GM19238 (cell line): ENCODE results near the gene C3orf20.
"Not testable (repeated sequence)": the region's sequence is repeated elsewhere in the genome, so short reads cannot be mapped to it uniquely, and the experiment has no call there.

Experiments
- DNase-seq: peaks from one replicate; pipeline ENCODE4 v3.0.0; 2011; ENCODE audit warnings: low spot score; ENCODE audit not compliant: insufficient read length

C3orf20 gene

DNA sequence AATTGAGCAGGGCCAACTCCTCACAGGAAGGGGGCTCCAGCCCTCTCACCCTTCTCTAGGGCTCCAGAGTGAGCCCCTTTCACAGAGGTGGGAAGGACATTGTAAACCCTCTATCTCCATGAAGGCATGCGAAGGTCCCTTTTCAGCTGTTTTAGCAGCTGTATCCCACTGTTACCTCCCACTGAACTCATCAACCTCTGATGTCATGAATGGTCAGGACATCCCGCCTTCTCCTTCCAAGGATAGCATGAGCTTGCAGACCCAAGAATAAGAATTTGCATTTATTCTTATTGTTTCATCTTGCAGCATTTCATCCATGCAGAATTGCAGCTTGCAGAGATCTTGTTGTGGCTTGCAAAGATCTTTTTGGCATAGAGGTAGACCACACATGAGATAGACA, 119.5 kb downstream of the C3orf20 start:
- DNase-seq: no peak

DNA sequence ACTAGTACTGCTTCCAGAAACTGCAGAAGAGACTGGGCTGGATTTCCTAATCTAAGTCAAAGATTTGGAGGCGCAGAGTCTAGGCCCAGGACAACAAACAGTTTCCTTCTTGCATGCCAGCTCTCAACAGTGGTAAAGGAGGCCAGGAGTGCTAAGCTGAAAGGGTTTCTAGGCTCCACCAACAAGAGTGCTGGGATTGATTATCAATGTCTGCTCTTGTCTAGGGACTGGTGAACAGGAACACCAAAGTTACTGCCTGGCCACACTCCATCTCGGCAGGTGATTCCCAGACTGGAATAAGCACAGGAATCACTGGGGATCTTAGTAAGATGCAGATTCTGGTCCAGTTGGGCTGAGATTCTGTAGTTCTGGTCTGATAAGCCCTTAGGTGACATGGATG, 121.1 kb downstream of the C3orf20 start:
- no peak for DNase-seq

DNA sequence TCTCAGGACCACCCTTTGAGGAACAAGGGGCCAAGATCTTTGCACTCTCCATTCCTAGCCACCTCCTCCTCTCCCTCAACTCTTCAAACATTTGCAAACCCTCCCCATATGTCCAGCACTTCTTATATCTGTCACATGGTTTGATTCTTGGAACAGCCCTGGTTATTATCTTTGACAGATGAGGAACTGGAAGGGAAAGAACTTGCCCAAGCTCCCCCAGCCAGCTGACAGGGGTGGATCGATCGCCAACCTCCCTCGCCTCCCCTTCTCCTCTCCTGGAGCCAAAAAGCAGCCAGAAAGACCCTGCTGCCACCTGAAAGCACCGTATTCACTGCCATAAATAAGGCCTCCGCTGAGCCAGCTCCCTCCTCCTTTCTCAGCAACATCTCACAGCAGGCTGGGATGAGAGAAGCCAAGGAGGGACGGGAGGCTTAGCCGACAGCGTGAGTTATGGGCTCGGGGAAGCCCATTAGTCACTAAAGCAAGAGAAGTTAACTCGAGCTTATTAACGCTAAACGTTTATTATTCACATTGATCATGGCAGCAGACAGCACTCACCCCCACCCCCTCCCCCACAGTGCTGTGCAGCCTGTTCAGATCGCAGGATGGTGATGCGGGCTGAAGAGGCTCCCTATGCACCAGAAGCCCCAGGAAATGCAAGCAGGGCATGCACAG, 121.6 kb downstream of the C3orf20 start:
- no peak for DNase-seq

DNA sequence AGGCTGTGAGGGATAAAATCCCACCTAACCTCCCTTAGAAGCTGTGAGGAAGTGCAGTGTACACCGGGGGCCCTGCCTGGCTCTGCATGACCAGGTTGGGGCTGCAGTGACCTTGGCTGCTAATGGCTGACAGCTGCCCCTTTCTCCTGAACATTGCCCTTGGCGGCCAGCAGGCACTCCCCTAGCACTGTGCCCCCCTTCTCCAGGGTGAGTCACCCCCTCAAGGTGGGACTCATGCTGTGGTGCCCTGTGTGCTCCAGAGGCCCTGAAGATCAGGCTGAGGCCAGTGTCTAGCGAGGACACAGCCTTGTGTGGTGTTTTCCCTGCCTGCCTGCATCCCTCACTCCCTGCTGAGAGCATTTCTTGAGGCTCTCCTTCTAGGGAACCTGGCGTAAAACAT, 122.8 kb downstream of the C3orf20 start:
- DNase-seq: no peak

DNA sequence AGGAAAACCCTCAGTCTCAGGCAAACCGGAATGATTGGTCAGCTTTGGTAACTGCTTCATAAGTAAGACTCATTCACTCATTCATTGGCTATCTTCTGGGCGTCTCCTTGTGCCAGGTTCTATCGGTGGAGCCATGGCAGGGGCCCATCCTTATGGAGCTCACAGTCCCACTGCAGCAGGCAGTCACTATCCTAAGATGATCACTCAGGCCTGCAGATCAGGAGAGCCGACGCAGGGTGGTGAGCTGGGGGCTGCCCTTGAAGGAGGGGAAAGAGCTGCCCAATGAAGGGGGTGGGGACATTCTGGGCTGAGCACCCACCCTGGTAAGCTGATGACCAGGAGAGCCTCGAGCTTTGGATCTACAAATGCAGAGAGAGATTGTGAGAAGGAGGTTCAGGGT, 123.3 kb downstream of the C3orf20 start:
- no peak for DNase-seq

DNA sequence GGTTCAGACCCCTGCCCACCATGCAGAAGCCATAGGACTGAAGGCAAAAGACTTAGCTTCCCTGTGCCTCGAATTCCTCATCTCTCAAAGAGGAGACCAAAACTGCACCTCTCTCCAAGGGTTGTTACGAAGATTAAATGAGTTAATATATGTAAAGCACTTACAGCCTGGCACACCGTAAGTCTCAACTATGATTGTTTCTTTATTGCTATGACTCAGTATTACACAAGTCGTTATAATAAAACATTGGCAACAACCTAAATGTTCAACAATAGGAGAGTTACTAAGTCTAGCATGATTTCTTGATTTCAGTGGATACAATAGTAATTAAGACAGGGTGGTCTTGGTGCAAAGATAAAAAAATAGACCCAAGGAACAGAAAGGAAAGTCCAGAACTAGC, 124.2 kb downstream of the C3orf20 start:
- DNase-seq: no peak

DNA sequence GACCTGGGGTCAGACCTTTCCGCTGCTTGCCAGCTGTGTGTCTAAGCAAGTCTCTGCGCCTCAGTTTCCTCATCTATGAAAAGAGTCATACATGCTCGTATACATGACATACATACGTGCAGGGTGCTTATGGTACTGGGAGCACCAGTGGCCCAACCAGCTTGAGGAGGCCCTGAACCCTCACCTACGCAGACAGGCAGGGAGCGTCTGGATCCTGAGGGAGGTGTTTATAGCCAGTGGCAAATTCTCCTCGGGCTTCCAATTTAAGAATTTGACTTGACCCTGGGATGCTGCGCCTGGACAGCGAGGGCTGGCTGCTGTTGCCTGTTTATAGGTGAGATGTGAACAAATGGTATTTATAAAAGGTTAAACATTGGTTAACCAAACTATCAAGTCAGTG, 126.1 kb downstream of the C3orf20 start:
- no peak for DNase-seq

DNA sequence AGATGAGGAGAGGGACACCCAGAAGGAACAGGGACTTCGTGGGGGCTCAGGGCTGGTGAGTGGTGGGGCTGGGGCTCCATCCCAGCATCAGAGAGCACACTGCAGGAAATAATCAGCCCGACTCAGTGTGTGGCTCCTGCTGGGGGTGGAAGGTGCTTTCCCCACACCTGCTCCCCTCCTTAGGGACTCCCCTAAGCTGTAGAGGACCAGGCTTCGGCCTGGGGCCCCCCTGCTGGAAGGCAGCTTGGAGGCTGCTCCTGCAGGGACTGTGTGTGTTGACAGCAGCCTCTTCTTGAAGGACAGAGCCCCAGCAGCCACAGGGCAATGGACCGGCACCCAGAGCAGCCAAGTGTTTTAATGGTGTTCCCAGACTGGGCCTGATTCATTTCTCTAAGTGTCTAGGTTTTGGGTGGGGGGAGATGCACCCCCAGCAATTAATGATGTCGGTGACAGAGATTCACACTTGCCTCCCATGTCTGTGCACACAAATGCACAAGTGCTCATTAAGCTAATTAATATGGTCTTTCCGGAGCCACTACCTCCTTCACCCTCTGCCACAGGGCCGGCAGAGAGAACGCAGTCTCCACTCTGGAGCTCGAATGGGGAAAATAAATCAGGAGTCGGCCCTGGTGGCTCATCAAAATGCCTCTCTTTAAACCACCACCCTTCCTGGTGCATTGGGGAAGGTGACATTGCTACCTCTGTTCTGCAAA, 126.9 kb downstream of the C3orf20 start:
- no peak for DNase-seq

DNA sequence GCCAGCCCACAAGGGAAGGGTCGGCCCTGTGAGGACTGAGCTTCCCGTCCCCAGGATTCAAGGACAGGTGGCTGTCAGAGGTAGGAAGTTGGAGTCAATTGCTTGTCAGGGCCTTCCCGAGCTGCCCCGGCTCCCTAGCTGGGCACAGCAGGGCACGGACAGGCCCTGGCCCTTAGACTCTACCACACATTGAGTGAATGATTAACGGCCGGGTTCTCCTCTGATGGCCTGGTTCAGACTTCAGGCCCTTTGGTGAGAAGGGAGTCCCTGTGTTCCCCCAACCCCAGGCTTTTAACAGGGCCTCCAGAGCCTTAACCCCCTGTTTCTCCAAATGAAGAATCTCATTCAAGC, 127.4 kb downstream of the C3orf20 start:
- no peak for DNase-seq

DNA sequence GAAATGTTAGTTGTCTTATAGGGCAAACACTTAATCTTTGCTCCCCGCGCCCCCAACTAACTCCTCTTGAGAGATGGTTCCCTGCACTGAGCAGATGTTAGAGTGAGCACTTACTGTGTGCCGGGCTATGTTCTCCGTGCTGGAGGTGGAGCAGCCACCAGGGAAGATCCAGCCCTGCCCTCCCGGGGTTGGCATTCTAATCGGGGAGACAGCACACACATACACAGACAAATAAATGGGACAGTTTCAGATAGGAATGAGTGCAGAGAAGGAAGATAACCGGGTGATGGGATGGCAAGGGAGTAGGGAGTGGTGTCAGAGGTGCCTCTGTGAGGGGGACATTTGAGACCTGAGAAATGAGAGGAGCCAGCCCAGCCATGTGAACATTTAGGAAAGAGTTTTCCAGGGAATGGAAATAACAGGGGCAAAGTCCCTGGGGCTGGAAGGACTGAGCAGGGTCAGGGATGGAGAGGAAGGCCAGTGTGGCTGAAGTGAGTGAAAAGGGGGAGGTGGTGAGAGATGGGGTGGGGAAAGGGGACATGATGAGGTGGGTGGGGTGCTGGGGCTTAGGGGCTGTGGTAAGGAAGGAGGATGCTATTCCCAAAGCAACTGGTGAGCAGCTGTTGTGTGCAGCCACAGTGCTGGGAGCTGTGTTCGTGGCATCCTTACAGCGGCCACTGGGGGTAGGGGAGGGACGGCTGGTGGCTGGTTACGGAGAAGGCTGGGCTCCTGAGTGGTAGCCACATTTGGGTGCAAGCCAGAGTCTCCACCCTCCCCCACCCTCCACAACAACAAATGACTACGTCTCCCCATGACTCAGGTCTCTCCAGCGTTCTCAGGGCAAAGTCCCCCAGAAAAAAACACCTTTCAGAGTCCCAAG, 128.4 kb downstream of the C3orf20 start:
- DNase-seq: no peak

DNA sequence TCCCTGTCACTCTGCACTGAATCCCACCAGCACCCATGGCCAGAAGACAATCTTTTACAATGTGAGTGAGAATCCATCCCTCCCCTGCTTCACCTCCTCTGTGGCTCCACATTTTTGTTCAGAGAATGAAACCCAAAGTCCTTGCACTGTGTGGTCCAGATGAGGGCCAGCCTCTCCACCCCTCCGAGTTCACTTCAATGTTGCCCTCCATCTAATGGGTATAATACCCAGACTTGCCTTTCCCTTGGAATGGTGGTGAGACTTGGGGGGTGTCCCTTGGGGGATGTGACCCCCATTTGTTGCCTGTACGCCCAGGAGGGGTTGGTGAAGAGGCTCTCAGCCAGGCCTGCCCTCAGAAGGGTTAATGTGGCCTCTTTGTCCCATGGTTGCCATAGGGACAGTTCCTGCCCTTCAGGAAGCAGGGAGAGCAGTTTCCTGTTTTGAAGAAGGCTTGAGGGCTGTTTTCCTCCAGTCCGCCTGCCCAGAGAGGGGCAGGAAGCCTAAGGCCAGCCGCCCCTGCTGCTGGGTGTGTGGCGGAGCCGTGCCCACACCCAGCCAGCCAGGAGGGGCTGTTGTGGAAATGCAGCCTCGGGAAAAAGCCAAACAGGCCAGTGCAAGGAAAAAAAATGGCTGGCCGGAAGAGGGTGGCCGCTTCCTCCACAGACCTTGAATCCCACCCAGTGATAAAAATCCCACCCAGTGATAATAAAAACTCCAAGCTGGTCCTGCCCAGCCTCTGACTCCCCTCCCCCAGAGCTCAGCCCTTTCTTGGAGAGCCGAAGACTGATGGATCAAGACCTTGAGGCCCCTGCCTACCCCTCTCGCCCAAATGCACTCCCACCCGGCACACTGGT, 129.3 kb downstream of the C3orf20 start:
- no peak for DNase-seq

DNA sequence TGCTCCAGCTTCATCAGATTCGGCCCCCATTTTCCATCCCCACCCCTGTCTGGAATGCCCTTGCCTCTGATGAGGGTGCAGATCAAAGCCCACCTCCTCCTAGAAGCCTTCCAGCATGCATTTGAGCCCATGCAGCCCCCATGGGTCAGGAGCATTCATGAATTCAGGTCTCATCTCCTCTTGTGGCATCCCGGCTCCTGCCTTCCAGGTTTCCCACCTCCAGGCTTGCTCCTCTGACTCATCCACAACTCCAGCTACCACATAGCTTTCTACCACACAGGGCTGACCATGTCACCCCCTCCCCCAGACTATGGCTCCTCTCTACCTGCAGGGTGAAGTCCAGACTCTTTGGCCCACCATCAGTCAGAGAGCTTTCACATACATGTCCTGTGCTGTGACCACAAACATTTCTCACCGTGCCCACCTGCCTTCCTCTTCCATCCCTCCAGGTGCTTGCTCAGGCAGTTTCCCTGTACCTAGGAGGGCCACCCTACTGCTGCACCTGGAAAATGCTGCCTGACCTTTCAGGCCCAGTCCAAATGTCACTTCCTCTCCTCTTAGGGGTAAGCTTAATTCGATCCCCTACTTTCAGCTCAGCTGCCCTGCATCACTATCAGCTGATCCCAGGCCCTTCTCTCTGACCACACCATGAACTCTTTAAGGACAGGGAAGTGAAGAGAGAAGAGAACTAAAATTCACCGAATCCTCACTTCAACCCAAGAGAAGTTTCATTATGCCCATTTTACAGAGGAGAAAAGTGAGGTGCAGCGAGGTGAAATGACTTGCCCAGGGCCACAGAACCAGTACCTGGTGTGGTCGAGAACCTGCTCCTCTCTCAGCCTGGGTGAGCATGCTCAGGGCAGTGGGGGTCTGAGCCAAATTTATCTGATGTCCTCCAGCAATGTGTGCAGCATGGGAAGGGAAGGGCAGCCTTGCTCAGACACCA, 130.2 kb downstream of the C3orf20 start:
- DNase-seq: no peak

DNA sequence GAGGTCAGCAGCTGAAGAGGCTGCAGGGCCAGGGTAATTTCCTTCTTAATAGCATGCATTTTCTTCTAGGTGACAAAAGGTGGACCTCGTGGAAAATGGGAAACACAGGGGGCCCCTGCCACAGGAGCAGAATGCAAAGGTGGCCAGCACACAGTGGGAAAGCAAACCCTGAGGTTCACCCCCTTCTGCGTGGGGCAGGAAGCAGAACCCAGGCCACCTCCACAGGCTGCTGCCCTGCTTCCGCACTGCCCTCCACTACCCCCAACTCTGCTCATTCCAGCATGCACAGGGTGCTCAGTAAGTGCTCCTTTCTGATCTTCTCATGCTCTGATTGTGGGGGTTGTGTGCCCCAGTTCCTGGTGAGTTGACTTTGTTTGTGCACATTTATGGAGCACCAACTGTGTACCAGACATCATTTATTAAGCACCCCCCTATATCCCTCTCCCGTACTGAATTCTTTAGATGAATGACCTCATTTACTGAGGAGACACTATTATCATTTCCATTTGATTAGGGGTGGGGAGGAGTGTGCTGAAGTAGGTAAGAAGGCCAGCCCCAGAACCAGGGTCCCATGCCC, 131.1 kb downstream of the C3orf20 start:
- DNase-seq: no peak

DNA sequence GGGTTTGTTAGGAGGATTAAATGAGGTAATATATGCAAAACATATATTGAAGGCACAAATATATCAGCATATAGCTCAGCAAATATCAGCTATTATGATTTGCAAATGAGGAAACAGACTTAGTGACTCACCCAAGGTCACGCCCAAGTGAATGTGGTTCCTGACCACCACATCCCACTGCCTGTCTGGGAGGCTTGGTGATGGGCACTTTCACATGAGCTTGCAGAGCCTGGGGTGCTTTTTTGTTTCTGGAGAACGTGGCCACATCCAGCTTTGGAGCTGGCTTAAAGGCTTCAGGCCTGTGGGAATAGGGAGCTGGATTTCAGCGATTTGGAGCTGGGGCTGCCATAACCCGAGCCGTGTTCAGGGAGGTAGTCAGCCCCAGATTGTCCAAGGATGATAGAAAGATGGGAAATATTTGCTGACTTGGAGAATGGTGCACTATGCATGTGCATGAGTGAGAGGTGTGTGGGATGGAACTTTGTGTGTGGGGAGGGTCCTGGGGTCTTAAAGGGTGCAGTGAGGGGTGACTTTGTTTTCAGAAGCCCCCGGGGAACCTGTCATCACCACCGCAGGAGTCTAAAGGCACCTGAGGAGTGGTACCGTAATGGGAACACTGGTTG, 131.8 kb downstream of the C3orf20 start:
- DNase-seq: no peak

DNA sequence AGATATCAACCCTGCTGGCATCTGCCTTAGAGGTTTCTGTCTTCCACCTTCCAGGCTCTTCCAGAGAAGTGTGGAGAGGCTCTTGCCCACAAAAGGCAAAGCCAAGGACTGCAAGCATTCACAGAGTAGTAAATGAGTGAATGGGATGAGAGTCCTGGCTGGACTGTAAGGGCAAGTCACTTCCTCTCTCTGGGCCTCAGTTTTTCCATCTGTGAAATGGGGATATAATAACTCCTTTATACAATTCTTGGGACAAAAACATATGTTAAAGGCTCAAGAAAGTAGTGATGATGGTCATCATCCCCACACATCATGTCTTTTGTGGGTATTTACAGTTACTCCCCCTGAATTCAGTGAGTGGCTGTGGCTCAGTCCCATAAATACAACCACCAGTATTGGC, 133.1 kb downstream of the C3orf20 start:
- no peak for DNase-seq

DNA sequence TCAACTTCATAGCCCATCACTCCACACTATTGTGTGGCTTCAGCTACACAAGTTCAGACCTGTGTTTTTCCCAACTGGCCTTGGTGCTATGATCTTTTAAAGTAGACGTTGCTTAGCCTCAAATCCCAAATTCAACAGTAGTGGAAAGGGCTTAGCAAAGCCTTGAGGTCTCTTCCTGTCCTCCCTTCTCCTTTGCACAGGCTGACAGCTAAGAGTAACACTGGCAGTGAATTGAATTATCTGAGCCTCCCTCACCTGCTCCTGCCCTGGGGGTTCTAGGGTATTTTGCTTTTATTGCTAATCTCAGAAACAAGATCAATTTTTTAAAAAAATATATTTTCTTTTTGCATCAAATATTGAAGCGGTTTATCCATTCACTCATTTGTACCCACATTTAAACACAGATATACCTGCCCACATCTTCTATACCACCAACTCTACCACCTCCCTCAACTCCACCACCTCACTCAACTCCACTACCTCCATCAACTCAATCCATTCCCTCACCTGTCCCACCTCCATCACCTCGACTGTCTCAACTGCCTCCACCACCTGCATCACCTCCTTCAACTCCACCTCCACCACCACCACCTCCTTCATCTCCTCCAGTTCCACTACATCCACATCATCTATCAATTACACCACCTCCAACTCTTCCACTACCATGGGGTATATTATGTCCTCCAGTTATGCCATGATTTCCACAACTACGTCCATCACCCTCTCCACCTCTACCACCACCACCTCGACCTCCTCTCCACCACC, 133.7 kb downstream of the C3orf20 start:
- DNase-seq: no peak

DNA sequence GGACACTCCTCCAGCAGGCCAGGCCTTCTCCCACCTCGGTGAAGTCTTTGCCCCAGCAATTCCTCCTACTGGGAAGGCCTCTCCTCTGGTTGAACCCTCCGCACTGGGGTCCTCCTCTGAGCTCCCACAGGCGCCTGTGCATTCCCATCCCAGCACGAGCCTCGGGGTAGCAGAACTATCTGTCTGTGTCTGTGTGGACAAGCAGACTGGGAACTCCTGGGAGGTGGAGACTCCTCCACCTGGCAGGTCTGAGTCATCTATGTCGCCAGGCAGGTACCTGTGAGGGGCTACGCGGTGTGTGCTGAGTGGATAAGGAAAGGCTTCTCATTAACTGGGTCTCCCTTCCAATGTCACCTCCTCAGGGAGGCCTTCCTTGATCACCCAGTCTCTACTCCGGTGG, 134.7 kb downstream of the C3orf20 start:
- not testable (repeated sequence) for DNase-seq

DNA sequence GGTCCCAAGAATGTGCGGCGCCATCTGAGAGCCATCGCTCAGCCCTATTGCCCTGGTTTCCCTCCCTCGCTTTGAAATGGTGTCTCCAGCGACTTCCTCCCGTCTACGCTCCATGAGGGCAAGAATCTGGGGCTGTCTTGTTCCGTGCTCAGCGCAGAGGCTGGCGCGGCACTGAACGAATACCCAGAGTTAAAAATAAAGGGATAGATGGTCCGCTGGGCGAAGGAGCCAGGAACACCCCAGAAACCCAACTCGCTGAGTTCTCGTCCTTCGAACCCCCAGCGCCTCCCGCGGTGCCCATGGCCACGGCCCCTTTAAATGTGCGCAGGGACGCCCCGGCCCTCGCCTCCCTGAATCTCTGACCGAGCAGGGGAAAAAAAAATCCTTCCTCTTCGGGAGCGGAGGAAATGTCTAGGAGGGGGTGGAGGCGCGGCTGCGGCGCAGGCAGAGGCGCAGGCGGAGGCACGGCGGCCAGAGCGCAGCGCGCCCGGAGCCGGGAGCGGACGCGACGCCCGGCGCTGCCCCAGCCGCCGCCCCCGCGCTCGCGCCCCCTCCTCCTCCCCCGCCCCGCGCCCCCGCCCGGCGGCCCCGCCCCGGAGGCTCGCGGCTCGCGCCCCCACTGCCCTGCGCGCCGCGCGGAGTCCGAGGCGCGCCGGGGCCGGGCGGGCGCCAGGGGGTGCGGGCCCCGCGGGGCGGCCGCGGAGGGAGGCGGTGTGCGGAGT, 135.3 kb downstream of the C3orf20 start:
- no peak for DNase-seq
